Heart left ventricle (tissue), 13 donors: ENCODE measurements around the gene WHAMM.

Experiments
- CTCF ChIP-seq, 12 donors: fragments of 200-600 bp; sonication (generic) in 4 of 12; IDR thresholded peaks; one replicate each; pipeline versions ENCODE4 v1.5.0 to v1.8.0; 2018 to 2022; ENCODE audit warnings: antibody characterized with exemption in 12 of 12, mild to moderate bottlenecking in 5 of 12
- POLR2A ChIP-seq, 2 donors: fragments of 450-650 bp; IDR thresholded peaks; one replicate each; pipeline ENCODE4 v1.6.1; 2017; ENCODE audit warnings: antibody characterized with exemption in 2 of 2, mild to moderate bottlenecking in 2 of 2, moderate library complexity in 2 of 2
- donor health status: ischemic (EF 13 %, LVEDD 7.1; RV severe dilation, severe dysfunction).
- donor health status: DM: no; HTN: yes; CAD: no.
- donor health status: DM: no; HTN: no; CAD: no.
- donor health status: ischemic (EF 25% LVEDD 6.9; RV normal size, moderate dysfunction).
- donor health status: ischemic (EF 25% LVEDD 5.7; RV mildly dilated, moderate dysfunction).
- donor health status: ischemic (EF 35%, LVEDD 5.7; RV mildly dilated, moderate dysfunction).
- donor health status: nonischemic (EF 11% LVEDD 7.7; RV severe dilation, severe dysfunction).
- donor health status: DM: yes; HTN: yes; CAD: no.
- donor health status: PGD.
- donor health status: ischemic (EF 29% LVEDD 5.4; RV normal size, mild dysfunction).
- donor health status: nonischemic (EF 23%, LVEDD 6.1; RV moderate dilation, normal function).

- TF ChIP-seq CTCF (IDR thresholded peaks at IDR 0.05): no peak
- TF ChIP-seq POLR2A (IDR thresholded peaks at IDR 0.05): no peak
Observed at GRCh38 chr15:82820128-82820527, 10.7 kb downstream of the WHAMM start.
